K562 (cell line): ENCODE data around the gene SARS1.

ENCODE experiments used
- CTCF ChIP-seq, 3 experiments: IDR thresholded peaks in 2 of 3; conservative IDR thresholded peaks in 1 of 3; 2 replicates each; pipeline ENCODE4 v1.5.1; 2011 to 2012; ENCODE audit warnings: low read length in 3 of 3, mild to moderate bottlenecking in 3 of 3, control low read depth in 2 of 3, improper control_type of control experiment in 1 of 3, inconsistent platforms in 1 of 3, low read depth in 1 of 3, mixed read lengths in 1 of 3, moderate library complexity in 1 of 3; ENCODE audit not compliant: insufficient read depth in 2 of 3
- GMEB1 ChIP-seq: fragments of 250-450 bp; sonication (Bioruptor Pico); IDR thresholded peaks from 2 replicates; pipeline ENCODE4 v1.4.0; 2020; ENCODE audit warnings: mild to moderate bottlenecking
- PHF8 ChIP-seq: fragments of 200-600 bp; sonication (generic); IDR thresholded peaks from 2 replicates; pipeline ENCODE4 v1.6.1; 2012; ENCODE audit warnings: mixed run types, mild to moderate bottlenecking, inconsistent platforms, low read length, moderate library complexity, borderline replicate concordance
- POLR2A ChIP-seq: fragments of 450-650 bp; conservative IDR thresholded peaks from 2 replicates; pipeline ENCODE4 v1.6.1; 2016
- STAT5B ChIP-seq: fragments of 250-450 bp; sonication (Bioruptor Pico); IDR thresholded peaks from 2 replicates; pipeline ENCODE4 v1.8.0; 2021; ENCODE audit warnings: mild to moderate bottlenecking, inconsistent platforms
- ZEB2 ChIP-seq: fragments of 450-650 bp; IDR thresholded peaks from 2 replicates; pipeline ENCODE4 v1.6.1; 2016
- ZNF143 ChIP-seq: sonication (generic); formaldehyde crosslinking; IDR thresholded peaks from 2 replicates; pipeline ENCODE4 v1.9.0; 2022; ENCODE audit warnings: mild to moderate bottlenecking, missing genetic modification reagents
- ZNF184 ChIP-seq: sonication (generic); formaldehyde crosslinking; IDR thresholded peaks from 2 replicates; pipeline ENCODE4 v1.5.0; 2020; ENCODE audit warnings: missing genetic modification reagents

DNA sequence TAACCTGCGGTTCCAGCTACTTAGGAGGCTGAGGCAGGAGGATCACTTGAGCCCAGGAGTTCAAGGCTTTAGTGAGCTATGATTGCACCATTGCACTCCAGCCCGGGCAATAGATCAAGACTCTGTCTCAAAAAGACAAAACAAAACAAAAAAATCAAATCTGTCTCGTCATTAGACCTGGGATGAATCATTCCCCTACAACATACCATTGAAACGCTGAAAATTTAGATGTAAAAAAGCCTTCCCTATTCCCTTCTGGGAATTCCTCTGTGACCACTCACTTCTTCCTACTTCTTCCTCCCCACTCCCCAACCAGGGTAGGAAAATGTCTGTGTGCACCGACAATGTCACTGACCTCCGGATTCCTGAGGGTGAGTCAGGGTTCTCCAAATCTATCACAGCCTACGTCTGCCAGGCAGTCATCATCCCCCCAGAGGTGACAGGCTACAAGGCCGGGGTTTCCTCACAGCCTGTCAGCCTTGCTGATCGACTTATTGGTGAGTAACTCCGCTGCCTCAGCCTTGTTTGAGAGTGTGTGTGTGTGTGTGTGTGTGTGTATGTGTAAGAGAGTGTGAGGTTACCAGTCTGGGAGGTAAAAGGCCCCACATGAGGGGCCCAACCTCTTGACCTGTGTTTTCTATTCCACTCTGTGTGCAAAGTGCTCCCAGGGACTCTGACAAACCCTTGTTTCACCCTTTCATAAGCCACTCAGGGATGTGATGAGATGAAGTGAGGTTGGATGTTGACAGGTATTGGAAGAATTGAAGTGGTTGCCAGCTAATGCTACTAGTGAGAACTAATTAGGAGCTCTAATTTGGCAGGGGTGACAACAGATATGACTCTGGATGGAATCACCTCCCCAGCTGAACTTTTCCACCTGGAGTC is 16.3 kb upstream of the SARS1 start:
- TF ChIP-seq CTCF (IDR thresholded peaks at IDR 0.05 in 2 of 3, conservative IDR thresholded peaks at IDR 0.05 in 1 of 3; ENCODE audit: insufficient read depth in 2 of 3, low read depth in 1 of 3, low read length in 3 of 3) (no peak; a peak in 1 of 6 replicates), PHF8 (no peak; the same call in 1 of the 2 replicates), GMEB1 (no peak), ZEB2 (no peak), STAT5B (CRISPR knock-in tag) (no peak), ZNF143 (CRISPR knock-in tag) (no peak), ZNF184 (CRISPR knock-in tag) (no peak), POLR2A (no peak)
